ENCODE data around the gene KLHL10. TPM values are rescaled to one million over a fixed set of nuclear protein-coding genes. Genes with fewer than 3 reads are reported as not detected.
"Not testable (repeated sequence)": the region's sequence is repeated elsewhere in the genome, so short reads cannot be mapped to it uniquely, and the experiment has no call there.

Gene KLHL10
- total RNA-seq, 1 experiment from 2014 or later, result not detected

DNA sequence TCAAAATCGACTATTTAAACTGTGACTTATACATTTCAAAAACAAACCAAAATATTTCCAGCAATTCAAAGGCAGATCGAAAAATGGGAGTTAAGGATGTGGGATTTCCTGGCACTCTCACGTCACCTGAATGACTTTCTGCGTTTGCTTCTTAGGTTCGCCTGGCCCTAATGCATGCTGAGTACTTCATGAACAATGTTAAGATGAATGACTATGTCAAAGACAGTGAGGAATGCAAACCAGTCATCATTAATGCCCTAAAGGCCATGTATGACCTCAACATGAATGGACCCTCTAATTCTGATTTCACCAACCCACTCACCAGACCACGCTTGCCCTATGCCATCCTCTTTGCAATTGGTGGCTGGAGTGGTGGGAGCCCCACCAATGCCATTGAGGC is 7.3 kb downstream of the KLHL10 start:
- peaks cover 1% of the 10 kb centered on the region for H3K36me3 Mint-ChIP-seq (ENCODE audit: insufficient read depth, unreplicated experiment)
- H3K4me3 Mint-ChIP-seq (ENCODE audit: unreplicated experiment), result no peak overlapping the region
- CTCF ChIA-PET, result no interaction called here
- H3K27ac Mint-ChIP-seq (ENCODE audit: low read depth, unreplicated experiment), result no peak overlapping the region
- no peaks in the 10 kb centered on the region for H3K4me1 Mint-ChIP-seq (ENCODE audit: insufficient read depth, unreplicated experiment)
- no TSS peak for BruUV-seq (replicated peaks)
- H3K9me3 Mint-ChIP-seq (ENCODE audit: unreplicated experiment), result no peaks in the 10 kb centered on the region
- TF ChIP-seq, protein P1, sequence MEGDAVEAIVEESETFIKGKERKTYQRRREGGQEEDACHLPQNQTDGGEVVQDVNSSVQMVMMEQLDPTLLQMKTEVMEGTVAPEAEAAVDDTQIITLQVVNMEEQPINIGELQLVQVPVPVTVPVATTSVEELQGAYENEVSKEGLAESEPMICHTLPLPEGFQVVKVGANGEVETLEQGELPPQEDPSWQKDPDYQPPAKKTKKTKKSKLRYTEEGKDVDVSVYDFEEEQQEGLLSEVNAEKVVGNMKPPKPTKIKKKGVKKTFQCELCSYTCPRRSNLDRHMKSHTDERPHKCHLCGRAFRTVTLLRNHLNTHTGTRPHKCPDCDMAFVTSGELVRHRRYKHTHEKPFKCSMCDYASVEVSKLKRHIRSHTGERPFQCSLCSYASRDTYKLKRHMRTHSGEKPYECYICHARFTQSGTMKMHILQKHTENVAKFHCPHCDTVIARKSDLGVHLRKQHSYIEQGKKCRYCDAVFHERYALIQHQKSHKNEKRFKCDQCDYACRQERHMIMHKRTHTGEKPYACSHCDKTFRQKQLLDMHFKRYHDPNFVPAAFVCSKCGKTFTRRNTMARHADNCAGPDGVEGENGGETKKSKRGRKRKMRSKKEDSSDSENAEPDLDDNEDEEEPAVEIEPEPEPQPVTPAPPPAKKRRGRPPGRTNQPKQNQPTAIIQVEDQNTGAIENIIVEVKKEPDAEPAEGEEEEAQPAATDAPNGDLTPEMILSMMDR (IDR thresholded peaks at IDR 0.05; ENCODE audit: unreplicated experiment), result no peak
- POLR2A ChIA-PET, result no interaction called here
- DNase-seq (ENCODE audit: unreplicated experiment), result no peak
- no peaks in the 10 kb centered on the region for H3K27me3 Mint-ChIP-seq (ENCODE audit: insufficient read depth, unreplicated experiment)
- intact Hi-C loops (cut with micrococcal nuclease), result no loop called here

DNA sequence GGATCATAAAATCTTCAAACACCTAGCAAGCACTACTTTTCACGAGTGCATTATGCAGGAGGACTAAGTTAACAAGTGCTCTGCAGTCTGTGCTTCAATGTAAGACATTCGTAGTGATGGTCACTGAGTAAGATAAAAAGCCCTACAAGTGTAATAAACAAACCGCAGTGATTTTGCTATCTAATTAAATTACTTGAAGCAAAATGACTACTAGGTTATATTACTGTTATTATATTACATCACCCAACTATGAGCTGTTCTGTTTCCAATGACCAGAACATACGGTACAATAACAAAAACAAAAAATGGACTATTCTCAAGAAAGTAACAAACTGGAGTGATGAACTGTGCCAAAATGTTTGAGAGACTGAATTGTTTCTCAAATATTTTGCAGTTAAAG is 11.2 kb downstream of the KLHL10 start:
- POLR2A ChIA-PET, result interaction anchor here (0.6 to 4.4 kb wide), 6 partner anchors 11 to 159 kb away, joined by 3 to 35 read pairs (median 3); partner anchors contain the start of genes KLHL10, KLHL11 and ODAD4
- H3K9me3 Mint-ChIP-seq (ENCODE audit: unreplicated experiment), result no peaks in the 10 kb centered on the region

DNA sequence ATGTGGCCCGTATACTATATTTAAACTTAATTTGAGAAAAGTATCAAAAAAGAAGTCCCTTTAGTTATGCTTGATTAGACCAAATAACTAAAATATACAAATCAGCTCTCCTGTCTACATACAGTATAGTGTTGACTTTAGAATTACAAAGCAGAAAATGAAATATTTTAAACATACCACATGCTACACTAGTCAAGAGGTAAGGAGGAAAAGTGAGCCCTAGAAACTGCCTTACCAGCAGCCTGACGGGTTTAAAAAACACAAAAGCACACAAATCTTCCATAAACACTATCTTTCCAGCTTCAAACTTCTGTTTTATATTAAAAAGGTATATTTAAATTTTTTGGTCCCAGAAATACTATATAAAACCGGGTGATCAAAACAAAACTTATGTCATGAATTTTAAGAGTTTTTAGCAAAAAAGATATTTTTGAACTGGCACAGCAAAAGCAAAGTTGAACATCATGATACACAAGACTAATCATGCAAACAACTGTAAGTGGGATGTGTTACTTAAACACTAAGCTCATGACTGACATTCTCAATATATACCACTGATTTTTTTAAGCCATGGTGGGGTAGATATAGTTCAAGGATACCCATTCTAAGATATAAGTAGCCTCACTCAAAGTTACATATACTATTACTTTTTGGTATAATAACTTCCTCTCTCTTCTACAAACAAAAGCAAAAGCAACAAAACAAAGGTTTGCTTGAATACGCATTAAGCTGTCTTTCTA is 11.8 kb downstream of the KLHL10 start:
- H3K9me3 Mint-ChIP-seq (ENCODE audit: unreplicated experiment), result no peaks in the 10 kb centered on the region
- TF ChIP-seq, protein P1 (IDR thresholded peaks at IDR 0.05; ENCODE audit: unreplicated experiment), result no peak
- no peak overlapping the region for H3K4me3 Mint-ChIP-seq (ENCODE audit: unreplicated experiment)
- intact Hi-C loops (cut with micrococcal nuclease), result no loop called here
- no peak for DNase-seq (ENCODE audit: unreplicated experiment)
- CTCF ChIA-PET, result interaction anchor here (1.2 to 1.3 kb wide), 2 partner anchors 14 to 112 kb away, joined by 3 to 5 read pairs; no protein-coding TSS in a partner anchor
- H3K4me1 Mint-ChIP-seq (ENCODE audit: insufficient read depth, unreplicated experiment), result no peaks in the 10 kb centered on the region
- POLR2A ChIA-PET, result interaction anchor here (0.6 to 4.4 kb wide), 7 partner anchors 11 to 160 kb away, joined by 3 to 35 read pairs (median 3); partner anchors contain the start of genes KLHL11 and ODAD4
- no peak overlapping the region for H3K27ac Mint-ChIP-seq (ENCODE audit: low read depth, unreplicated experiment)
- BruUV-seq (replicated peaks), result no TSS peak
- peaks cover 29% of the 10 kb centered on the region for H3K36me3 Mint-ChIP-seq (ENCODE audit: insufficient read depth, unreplicated experiment)
- no peaks in the 10 kb centered on the region for H3K27me3 Mint-ChIP-seq (ENCODE audit: insufficient read depth, unreplicated experiment)

More for the DNA sequence above, 11.2 kb downstream of the KLHL10 start:
- CTCF ChIA-PET, result interaction anchor here (1.1 to 1.3 kb wide), 2 partner anchors 111 to 116 kb away, joined by 5 read pairs; no protein-coding TSS in a partner anchor
- Mint-ChIP-seq H3K27ac (ENCODE audit: low read depth, unreplicated experiment) (no peak overlapping the region), H3K27me3 (ENCODE audit: insufficient read depth, unreplicated experiment) (no peaks in the 10 kb centered on the region), H3K4me1 (ENCODE audit: insufficient read depth, unreplicated experiment) (no peaks in the 10 kb centered on the region), H3K36me3 (ENCODE audit: insufficient read depth, unreplicated experiment) (peaks cover 23% of the 10 kb centered on the region), H3K4me3 (ENCODE audit: unreplicated experiment) (no peak overlapping the region)
- DNase-seq (ENCODE audit: unreplicated experiment), result no peak
- TF ChIP-seq, protein P1 (IDR thresholded peaks at IDR 0.05; ENCODE audit: unreplicated experiment), result no peak
- intact Hi-C loops (cut with micrococcal nuclease), result no loop called here
- no TSS peak for BruUV-seq (replicated peaks)

DNA sequence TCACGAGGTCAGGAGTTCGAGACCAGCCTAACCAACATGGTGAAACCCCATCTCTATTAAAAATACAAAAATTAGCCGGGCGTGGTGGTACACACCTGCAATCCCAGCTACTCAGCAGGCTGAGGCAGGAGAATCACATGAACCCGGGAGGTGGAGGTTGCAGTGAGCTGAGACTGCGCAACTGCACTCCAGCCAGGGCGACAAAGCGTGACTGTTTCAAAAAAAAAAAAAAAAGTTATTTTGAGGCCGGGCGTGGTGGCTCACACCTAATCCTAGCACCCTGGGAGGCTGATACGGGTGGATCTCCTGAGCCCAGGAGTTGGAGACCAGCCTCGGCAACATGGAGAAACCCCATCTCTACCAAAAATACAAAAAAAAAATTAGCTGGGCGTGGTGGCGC is 13.8 kb downstream of the KLHL10 start:
- ChIA-PET POLR2A (interaction anchor here (4.4 kb wide), 1 partner anchor 13 kb away, joined by 35 read pairs; the partner anchor contains the start of gene KLHL11), CTCF (interaction anchor here (0.6 kb wide), 1 partner anchor 44 kb away, joined by 3 read pairs; no protein-coding TSS in a partner anchor)
- H3K27ac Mint-ChIP-seq (ENCODE audit: low read depth, unreplicated experiment); DNase-seq (ENCODE audit: unreplicated experiment); H3K9me3 Mint-ChIP-seq (ENCODE audit: unreplicated experiment); H3K4me3 Mint-ChIP-seq (ENCODE audit: unreplicated experiment); H3K4me1 Mint-ChIP-seq (ENCODE audit: insufficient read depth, unreplicated experiment); H3K27me3 Mint-ChIP-seq (ENCODE audit: insufficient read depth, unreplicated experiment); intact Hi-C loops (cut with micrococcal nuclease); BruUV-seq (replicated peaks): not testable (repeated sequence)
- H3K36me3 Mint-ChIP-seq (ENCODE audit: insufficient read depth, unreplicated experiment), result peaks cover 34% of the 10 kb centered on the region
